CD4-positive, alpha-beta T cell (primary cell): Measurements from ENCODE around the gene SYTL1. TPM values are rescaled to one million over a fixed set of nuclear protein-coding genes. Genes with fewer than 3 reads are reported as not detected.

Source experiments
- ATAC-seq: fragments of 200-7000 bp; cut with Tn5 transposase; one replicate; pipeline ENCODE4 v1.10.0; 2022; ENCODE audit warnings: mild to moderate bottlenecking; ENCODE audit not compliant: poor library complexity
- CTCF ChIA-PET: fragments of 350-600 bp; sonication (Branson Sonifier 250); formaldehyde crosslinking; loops from one replicate; lab custom pipeline; 2021; ENCODE audit warnings: antibody characterized with exemption, inconsistent platforms; lab: Charles Lee
- POLR2A ChIA-PET: fragments of 350-600 bp; sonication (Branson Sonifier 250); formaldehyde crosslinking; loops from one replicate; lab custom pipeline; 2021; ENCODE audit warnings: antibody characterized with exemption, inconsistent platforms; lab: Charles Lee
- DNase-seq, 14 experiments: peaks; one replicate each; pipeline ENCODE4 v3.0.0-alpha.2; 2013 to 2020; ENCODE audit warnings: mixed read lengths in 2 of 14
- H3K27ac ChIP-seq, 2 donors: one replicate each; pipeline versions ENCODE4 v1.5.1 to v1.7.0; 2013; ENCODE audit warnings: low read length in 2 of 2, low read depth in 1 of 2, mild to moderate bottlenecking in 1 of 2
- H3K27me3 ChIP-seq, 2 experiments: 1 replicate in 1 of 2; 2 replicates in 1 of 2; pipeline versions ENCODE4 v1.6.1 to v1.7.0; 2013; ENCODE audit warnings: low read length in 2 of 2, control low read depth in 1 of 2, mild to moderate bottlenecking in 1 of 2, moderate library complexity in 1 of 2; ENCODE audit not compliant: insufficient read depth in 2 of 2, control insufficient read depth in 1 of 2
- H3K36me3 ChIP-seq: one replicate; pipeline ENCODE4 v1.6.1; 2013; ENCODE audit warnings: low read length, control low read depth; ENCODE audit not compliant: insufficient read depth
- H3K4me1 ChIP-seq: one replicate; pipeline ENCODE4 v1.6.1; 2013; ENCODE audit warnings: low read length, control low read depth; ENCODE audit not compliant: insufficient read depth
- H3K4me3 ChIP-seq: one replicate; pipeline ENCODE4 v1.5.1; 2013; ENCODE audit warnings: mild to moderate bottlenecking, low read length, moderate library complexity
- H3K9me3 ChIP-seq, 2 experiments: 1 replicate in 1 of 2; 2 replicates in 1 of 2; pipeline versions ENCODE4 v1.6.1 to v1.7.0; 2013; ENCODE audit warnings: low read length in 2 of 2, mild to moderate bottlenecking in 2 of 2, control low read depth in 1 of 2, moderate library complexity in 1 of 2; ENCODE audit not compliant: control insufficient read depth in 1 of 2, insufficient read depth in 1 of 2
- H3K27ac Mint-ChIP-seq: one replicate; pipeline ENCODE4 v1.8.0; 2020; ENCODE audit warnings: mixed read lengths
- H3K27me3 Mint-ChIP-seq: one replicate; pipeline ENCODE4 v1.8.0; 2021; ENCODE audit warnings: mixed read lengths
- H3K36me3 Mint-ChIP-seq: one replicate; pipeline ENCODE4 v1.8.0; 2021; ENCODE audit warnings: low read depth, mixed read lengths
- H3K4me1 Mint-ChIP-seq: one replicate; pipeline ENCODE4 v1.8.0; 2021; ENCODE audit warnings: low read depth, mixed read lengths
- H3K4me3 Mint-ChIP-seq: one replicate; pipeline ENCODE4 v1.8.0; 2020; ENCODE audit warnings: mild to moderate bottlenecking, mixed read lengths
- H3K9me3 Mint-ChIP-seq: one replicate; pipeline ENCODE4 v1.8.0; 2020; ENCODE audit warnings: mixed read lengths
- intact Hi-C, 2 experiments: fragments of 100-400 bp; cut with DNase I in 1 of 2; cut with micrococcal nuclease in 1 of 2; formaldehyde crosslinking; loops; one replicate each; pipeline versions ENCODE4 v1.15.1 to v1.9.0; 2023 to 2025; cut with DNase I, micrococcal nuclease
- total RNA-seq, 174 experiments: library from RNA in 2 of 174; stranded (reverse) in 2 of 174; gene quantifications; one replicate each; pipeline ENCODE4 v1.2.3 and lab custom pipeline; 2021 to 2026
- TF ChIP-seq, protein P1 (sequence below): fragments of 200-600 bp; IDR thresholded peaks from one replicate; pipeline ENCODE4 v1.8.0; 2022; ENCODE audit warnings: antibody characterized with exemption, mild to moderate bottlenecking

Gene SYTL1
- total RNA-seq, 2 experiments from 2014 or later, result 135 to 140 TPM

DNA sequence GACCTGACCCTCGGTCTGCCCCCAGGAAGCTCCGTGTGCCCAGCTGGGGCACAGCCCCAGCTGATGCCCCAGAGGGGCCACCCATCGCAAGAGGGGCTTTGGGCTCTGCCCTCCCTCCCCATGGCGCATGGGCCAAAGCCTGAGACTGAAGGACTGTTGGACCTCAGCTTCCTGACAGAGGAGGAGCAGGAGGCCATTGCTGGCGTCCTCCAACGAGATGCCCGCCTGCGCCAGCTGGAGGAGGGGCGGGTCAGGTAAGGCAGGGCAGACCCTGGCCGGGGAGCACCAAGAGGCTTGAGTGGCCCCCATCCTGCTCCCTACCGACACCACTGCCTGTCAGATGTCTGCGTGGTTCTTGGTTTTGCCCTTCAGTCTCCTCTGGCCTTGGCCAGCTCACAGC lies 3.5 kb downstream of the SYTL1 start:
- DNase-seq (no peak), ATAC-seq (no peak)
- peak overlapping the region in 1 of 2 donors; percentile 13 for H3K27ac ChIP-seq
- no peaks in the 10 kb centered on the region for H3K27me3 ChIP-seq
- no peaks in the 10 kb centered on the region for H3K27me3 Mint-ChIP-seq
- H3K4me1 Mint-ChIP-seq, result peaks cover 53% of the 10 kb centered on the region
- peaks cover 48% of the 10 kb centered on the region for H3K36me3 Mint-ChIP-seq
- H3K27ac Mint-ChIP-seq, result peak overlapping the region; percentile 73
- H3K36me3 ChIP-seq, result peaks cover 39% of the 10 kb centered on the region
- ChIA-PET CTCF (interaction anchor here (0.7 to 2.6 kb wide), 4 partner anchors 12 to 513 kb away, joined by 3 to 8 read pairs (median 5); no protein-coding TSS in a partner anchor), POLR2A (interaction anchor here (0.7 to 2.5 kb wide), 2 partner anchors 11 to 13 kb away, joined by 3 to 13 read pairs; no protein-coding TSS in a partner anchor)
- TF ChIP-seq, protein P1, sequence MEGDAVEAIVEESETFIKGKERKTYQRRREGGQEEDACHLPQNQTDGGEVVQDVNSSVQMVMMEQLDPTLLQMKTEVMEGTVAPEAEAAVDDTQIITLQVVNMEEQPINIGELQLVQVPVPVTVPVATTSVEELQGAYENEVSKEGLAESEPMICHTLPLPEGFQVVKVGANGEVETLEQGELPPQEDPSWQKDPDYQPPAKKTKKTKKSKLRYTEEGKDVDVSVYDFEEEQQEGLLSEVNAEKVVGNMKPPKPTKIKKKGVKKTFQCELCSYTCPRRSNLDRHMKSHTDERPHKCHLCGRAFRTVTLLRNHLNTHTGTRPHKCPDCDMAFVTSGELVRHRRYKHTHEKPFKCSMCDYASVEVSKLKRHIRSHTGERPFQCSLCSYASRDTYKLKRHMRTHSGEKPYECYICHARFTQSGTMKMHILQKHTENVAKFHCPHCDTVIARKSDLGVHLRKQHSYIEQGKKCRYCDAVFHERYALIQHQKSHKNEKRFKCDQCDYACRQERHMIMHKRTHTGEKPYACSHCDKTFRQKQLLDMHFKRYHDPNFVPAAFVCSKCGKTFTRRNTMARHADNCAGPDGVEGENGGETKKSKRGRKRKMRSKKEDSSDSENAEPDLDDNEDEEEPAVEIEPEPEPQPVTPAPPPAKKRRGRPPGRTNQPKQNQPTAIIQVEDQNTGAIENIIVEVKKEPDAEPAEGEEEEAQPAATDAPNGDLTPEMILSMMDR, result no peak
- no peak overlapping the region for H3K4me3 ChIP-seq
- intact Hi-C loops, result loop anchor here in 1 of 2 experiments (10.0 kb wide), 1 partner anchor 1210 kb away; the partner anchor contains the start of gene TRNAU1AP
- peak overlapping the region; percentile 89 for H3K4me3 Mint-ChIP-seq
- H3K9me3 ChIP-seq, result no peaks in the 10 kb centered on the region
- H3K4me1 ChIP-seq, result peaks cover 60% of the 10 kb centered on the region
- no peaks in the 10 kb centered on the region for H3K9me3 Mint-ChIP-seq

DNA sequence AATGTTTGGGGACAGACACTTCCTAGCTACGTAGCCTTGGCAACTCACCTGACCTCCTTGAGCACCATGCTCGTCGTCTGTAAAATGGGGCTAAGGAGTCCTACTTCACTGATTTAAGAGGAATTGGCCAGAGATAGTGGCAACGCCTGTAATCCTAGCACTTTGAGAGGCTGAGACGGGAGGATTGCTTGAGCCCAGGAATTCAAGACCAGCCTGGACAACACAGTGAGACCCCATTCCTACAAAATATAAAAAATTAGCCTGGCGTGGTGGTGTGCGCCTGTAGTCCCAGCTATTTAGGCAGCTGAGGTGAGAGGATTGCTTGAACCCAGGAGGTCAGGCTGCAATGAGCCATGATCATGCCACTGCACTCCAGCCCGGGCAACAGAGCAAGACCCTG lies 4.5 kb downstream of the SYTL1 start:
- Histone ChIP-seq H3K27ac (no peak overlapping the region), H3K9me3 (no peaks in the 10 kb centered on the region), H3K4me1 (peaks cover 49% of the 10 kb centered on the region), H3K36me3 (peaks cover 50% of the 10 kb centered on the region), H3K4me3 (no peak overlapping the region), H3K27me3 (no peaks in the 10 kb centered on the region)
- no peaks in the 10 kb centered on the region for H3K27me3 Mint-ChIP-seq
- no peaks in the 10 kb centered on the region for H3K9me3 Mint-ChIP-seq
- peak overlapping the region; percentile 43 for H3K4me3 Mint-ChIP-seq
- ChIA-PET CTCF (interaction anchor here (1.0 to 1.6 kb wide), 2 partner anchors 11 to 14 kb away, joined by 3 to 4 read pairs; no protein-coding TSS in a partner anchor), POLR2A (interaction anchor here (2.5 kb wide), 1 partner anchor 10 kb away, joined by 13 read pairs; no protein-coding TSS in a partner anchor)
- H3K27ac Mint-ChIP-seq, result peak overlapping the region; percentile 18
- peaks cover 43% of the 10 kb centered on the region for H3K4me1 Mint-ChIP-seq
- H3K36me3 Mint-ChIP-seq, result peaks cover 47% of the 10 kb centered on the region
- TF ChIP-seq, protein P1, result no peak
- DNase-seq, result no peak
- no peak for ATAC-seq
- intact Hi-C loops, result loop anchor here in 1 of 2 experiments (10.0 kb wide), 1 partner anchor 1208 kb away; the partner anchor contains the start of gene TRNAU1AP

DNA sequence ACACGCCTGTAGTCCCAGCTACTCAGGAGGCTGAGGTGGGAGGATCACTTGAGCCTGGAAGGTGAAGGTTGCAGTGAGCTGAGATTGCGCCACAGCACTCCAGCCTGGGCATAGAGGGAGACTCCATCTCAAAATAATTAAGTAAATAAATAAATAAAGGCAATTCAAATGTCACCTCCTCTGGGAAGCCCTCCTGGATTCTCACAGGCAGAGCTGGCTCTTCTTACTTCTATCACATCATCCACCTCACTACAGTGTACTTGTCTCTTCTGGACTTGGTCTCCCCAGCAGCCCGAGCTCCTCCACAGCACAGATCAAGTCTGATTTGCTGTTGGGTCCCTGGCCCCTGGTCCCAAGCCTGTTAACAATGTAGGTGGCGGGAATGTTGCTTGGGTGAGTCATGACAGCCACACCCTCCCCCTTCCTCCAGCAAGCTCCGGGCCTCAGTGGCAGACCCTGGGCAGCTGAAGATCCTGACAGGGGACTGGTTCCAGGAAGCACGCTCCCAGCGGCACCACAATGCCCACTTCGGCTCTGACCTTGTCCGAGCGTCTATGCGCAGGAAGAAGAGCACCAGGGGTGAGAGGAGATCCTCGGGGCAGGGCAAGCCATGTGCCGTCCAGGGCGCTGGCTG lies 5.3 kb downstream of the SYTL1 start:
- CTCF ChIA-PET, result interaction anchor here (1.6 kb wide), 1 partner anchor 10 kb away, joined by 4 read pairs; no protein-coding TSS in a partner anchor
- no peak overlapping the region for H3K27ac ChIP-seq

More for the DNA sequence above, 5.3 kb downstream of the SYTL1 start:
- Histone ChIP-seq H3K27me3 (no peaks in the 10 kb centered on the region), H3K36me3 (peaks cover 56% of the 10 kb centered on the region), H3K9me3 (no peaks in the 10 kb centered on the region), H3K4me3 (no peak overlapping the region), H3K4me1 (peaks cover 43% of the 10 kb centered on the region)
- Mint-ChIP-seq H3K9me3 (no peaks in the 10 kb centered on the region), H3K4me3 (peak overlapping the region; percentile 38), H3K27ac (peak overlapping the region; percentile 32), H3K27me3 (no peaks in the 10 kb centered on the region), H3K36me3 (peaks cover 49% of the 10 kb centered on the region), H3K4me1 (peaks cover 37% of the 10 kb centered on the region)
- no peak for DNase-seq
- ATAC-seq, result no peak
- POLR2A ChIA-PET, result interaction anchor here (2.5 kb wide), 1 partner anchor 9 kb away, joined by 13 read pairs; no protein-coding TSS in a partner anchor
- TF ChIP-seq, protein P1, result no peak
- intact Hi-C loops, result loop anchor here in 1 of 2 experiments (10.0 kb wide), 1 partner anchor 1208 kb away; the partner anchor contains the start of gene TRNAU1AP
